DND-41 (cell line): ENCODE data around the gene PRR7.
"Not testable (repeated sequence)": the region's sequence is repeated elsewhere in the genome, so short reads cannot be mapped to it uniquely, and the experiment has no call there.

Experiments used
- CTCF ChIP-seq: IDR thresholded peaks from 2 replicates; pipeline ENCODE4 v1.5.1; 2012; ENCODE audit warnings: borderline replicate concordance, low read length, moderate library complexity, mild to moderate bottlenecking; ENCODE audit not compliant: poor library complexity, severe bottlenecking; ENCODE audit errors: extremely low read depth
- EZH2 ChIP-seq: IDR thresholded peaks from 3 replicates; pipeline ENCODE4 v1.6.1; 2012; ENCODE audit warnings: borderline replicate concordance, low read depth, mild to moderate bottlenecking, moderate library complexity, low read length, inconsistent platforms; ENCODE audit not compliant: severe bottlenecking

- not testable (repeated sequence) for TF ChIP-seq CTCF, EZH2
Measured at GRCh38 chr5:177417081-177417480, 29.5 kb upstream of the PRR7 start.
